Superior temporal gyrus (tissue), 1 donor: ENCODE data around the gene BPIFB2.
"Not testable (repeated sequence)": the region's sequence is repeated elsewhere in the genome, so short reads cannot be mapped to it uniquely, and the experiment has no call there.

Experiments used
- DNase-seq: peaks from one replicate; pipeline ENCODE4 v3.0.0-alpha.2; 2016; ENCODE audit errors: extremely low spot score

Gene BPIFB2

GRCh38 chr20:33034901-33035492, 27.5 kb downstream of the BPIFB2 start:
- no peak for DNase-seq

- no peak for DNase-seq
Observed at GRCh38 chr20:33037456-33037855, 30.0 kb downstream of the BPIFB2 start.

GRCh38 chr20:33038243-33038642, 30.7 kb downstream of the BPIFB2 start:
- no peak for DNase-seq

- DNase-seq: no peak
Observed at GRCh38 chr20:33042430-33042829, 34.9 kb downstream of the BPIFB2 start.

- DNase-seq: no peak
Observed at GRCh38 chr20:33042983-33043730, 35.7 kb downstream of the BPIFB2 start.

- DNase-seq: no peak
Observed at GRCh38 chr20:33043731-33044181, 36.3 kb downstream of the BPIFB2 start.

- DNase-seq: not testable (repeated sequence)
Observed at GRCh38 chr20:33045129-33045721, 37.7 kb downstream of the BPIFB2 start.

GRCh38 chr20:33046412-33046811, 38.9 kb downstream of the BPIFB2 start:
- DNase-seq: no peak

GRCh38 chr20:33051333-33051732, 43.8 kb downstream of the BPIFB2 start:
- DNase-seq: no peak

GRCh38 chr20:33053291-33054106, 46.0 kb downstream of the BPIFB2 start, which contains the start of gene BPIFB3:
TSS of gene BPIFB3 (plus strand) at chr20:33053903. CDS start at chr20:33055436, 1,533 bp downstream.
- DNase-seq: no peak

GRCh38 chr20:33054381-33054780, 46.9 kb downstream of the BPIFB2 start:
- no peak for DNase-seq

- DNase-seq: no peak
Observed at GRCh38 chr20:33054791-33055190, 47.3 kb downstream of the BPIFB2 start.

GRCh38 chr20:33059136-33059535, 51.6 kb downstream of the BPIFB2 start:
- no peak for DNase-seq

GRCh38 chr20:33059741-33060390, 52.4 kb downstream of the BPIFB2 start:
- no peak for DNase-seq

- no peak for DNase-seq
Observed at GRCh38 chr20:33061658-33062028, 54.1 kb downstream of the BPIFB2 start.

GRCh38 chr20:33062105-33062824, 54.8 kb downstream of the BPIFB2 start:
- DNase-seq: no peak

- DNase-seq: no peak
Observed at GRCh38 chr20:33062825-33063149, 55.3 kb downstream of the BPIFB2 start.

- DNase-seq: no peak
Observed at GRCh38 chr20:33063271-33063670, 55.8 kb downstream of the BPIFB2 start.

- DNase-seq: no peak
Observed at GRCh38 chr20:33064572-33065287, 57.2 kb downstream of the BPIFB2 start.

- DNase-seq: no peak
Observed at GRCh38 chr20:33065785-33066184, 58.3 kb downstream of the BPIFB2 start.
